GM19463 (cell line): ENCODE results near the gene TMEM80.

ENCODE experiments used
- ATAC-seq: cut with Tn5 transposase; IDR thresholded peaks from one replicate; pipeline ENCODE4 v1.9.1; 2021; ENCODE audit warnings: mild to moderate bottlenecking, moderate library complexity; ENCODE audit not compliant: unreplicated experiment

TMEM80 gene

DNA sequence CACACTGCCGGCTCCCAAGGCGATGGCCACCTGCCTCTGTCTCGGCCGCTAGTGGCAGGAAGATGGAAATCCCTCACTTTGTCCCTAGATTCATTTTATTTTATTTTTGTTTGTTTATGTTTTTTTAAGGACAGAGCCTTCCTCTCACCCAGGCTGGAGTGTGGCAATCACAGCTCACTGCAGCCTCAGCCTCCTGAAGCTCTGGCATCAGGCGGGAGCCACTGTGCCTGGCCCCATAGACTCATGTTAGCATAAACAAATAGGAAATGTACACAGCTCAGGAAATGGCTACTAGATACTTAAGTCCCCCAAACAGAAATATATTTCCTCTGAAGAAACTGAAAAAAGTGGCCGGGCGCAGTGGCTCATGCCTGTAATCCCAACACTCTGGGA, 3.5 kb downstream of the TMEM80 start:
- ATAC-seq: no peak

DNA sequence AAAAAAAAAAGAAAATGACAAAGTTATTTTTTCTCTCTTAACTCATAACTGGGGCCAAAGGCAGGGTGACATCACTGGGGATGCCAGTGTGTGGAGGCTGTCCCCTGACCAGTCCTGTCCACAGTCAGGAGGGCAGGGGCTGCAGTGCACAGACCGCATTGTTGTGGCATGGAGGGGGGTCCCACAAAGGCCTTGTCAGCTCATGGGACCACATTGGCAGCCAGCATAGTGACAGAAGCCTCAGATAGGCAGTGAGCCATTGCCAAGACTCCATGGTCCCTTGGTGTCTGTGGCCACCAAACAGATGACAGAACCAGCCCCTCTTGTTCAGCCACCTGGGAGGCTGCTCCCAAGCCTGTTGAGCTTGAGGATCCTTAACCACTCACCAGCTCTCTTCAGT, 4.1 kb downstream of the TMEM80 start:
- no peak for ATAC-seq

DNA sequence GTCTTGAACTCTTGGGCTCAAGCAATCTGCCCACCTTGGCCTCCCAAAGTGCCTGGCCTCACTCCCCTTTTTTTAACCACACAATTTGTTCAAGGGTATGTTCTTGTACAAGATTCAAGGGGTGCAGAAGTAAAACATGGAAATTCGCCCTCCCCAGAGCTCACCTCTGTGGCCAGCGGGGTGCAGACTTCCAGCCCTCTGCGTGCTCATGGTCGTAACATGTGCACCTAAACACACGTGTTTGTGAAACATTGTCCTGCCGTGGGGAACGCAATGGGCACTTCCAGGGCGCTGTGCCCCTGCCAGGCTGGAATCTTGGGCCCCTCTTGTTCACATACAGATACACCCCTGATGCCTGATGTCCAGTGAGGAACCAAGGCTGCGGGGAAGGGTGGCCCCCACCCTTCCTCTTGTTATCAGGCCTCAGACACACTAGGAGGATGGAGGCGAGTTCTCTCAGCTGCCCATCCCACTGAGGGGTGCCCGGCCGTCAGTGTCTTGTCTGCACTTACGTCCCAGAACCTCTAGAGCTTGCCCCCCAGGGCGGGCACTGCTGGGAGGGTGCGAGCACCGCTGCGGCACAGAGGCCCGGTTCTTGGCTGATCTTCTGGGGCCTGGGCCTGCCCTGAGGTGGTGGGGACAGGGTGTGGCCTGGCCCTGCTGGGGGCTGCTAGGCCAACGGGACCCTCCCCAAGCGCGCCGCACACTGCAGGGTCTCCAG, 6.3 kb downstream of the TMEM80 start:
- ATAC-seq: no peak

DNA sequence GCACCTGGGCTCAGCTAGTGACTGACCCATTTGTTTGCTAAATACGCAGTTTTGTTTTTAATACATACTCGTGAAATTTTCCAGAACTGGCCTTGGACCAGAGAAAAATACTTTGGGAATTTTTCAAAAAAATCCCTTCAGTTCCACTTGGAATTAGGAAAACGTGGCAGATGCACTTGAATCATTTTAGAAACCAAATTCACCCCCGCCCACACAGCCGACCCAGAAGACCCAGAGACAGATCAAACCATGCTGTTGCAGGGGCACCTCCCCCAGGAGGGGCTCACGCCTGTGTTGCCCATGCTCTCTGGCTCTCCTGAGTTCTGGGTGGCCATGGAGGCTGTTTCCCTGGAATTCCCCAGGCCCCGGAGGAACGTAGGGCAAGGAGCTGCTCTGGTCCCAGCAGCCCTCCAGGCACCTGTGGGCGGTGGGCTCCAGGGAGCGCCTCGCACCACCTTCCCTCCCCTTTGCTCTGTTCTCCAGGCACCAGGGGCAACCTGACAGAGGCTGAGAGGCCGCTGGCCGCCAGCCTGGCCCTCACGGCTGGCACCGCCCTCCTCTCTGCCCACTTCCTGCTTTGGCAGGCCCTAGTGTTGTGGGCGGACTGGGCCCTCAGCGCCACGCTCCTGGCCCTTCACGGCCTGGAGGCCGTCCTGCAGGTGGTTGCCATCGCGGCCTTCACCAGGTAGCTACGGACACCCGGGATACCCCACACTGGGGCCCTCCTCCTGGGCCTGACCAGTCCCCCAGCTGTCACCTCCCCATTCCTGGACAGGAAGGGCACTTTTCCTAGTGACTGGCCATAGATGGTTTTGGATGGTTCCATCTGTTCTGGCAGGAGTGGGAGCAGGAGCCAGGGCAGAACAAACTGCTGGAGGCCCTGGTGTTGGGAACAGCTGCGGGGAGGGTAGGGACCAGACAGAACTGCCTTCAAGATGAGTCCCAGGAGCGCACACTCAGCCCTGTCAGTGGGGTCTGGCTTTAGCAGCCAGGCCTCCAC, 7.1 kb downstream of the TMEM80 start:
- no peak for ATAC-seq

DNA sequence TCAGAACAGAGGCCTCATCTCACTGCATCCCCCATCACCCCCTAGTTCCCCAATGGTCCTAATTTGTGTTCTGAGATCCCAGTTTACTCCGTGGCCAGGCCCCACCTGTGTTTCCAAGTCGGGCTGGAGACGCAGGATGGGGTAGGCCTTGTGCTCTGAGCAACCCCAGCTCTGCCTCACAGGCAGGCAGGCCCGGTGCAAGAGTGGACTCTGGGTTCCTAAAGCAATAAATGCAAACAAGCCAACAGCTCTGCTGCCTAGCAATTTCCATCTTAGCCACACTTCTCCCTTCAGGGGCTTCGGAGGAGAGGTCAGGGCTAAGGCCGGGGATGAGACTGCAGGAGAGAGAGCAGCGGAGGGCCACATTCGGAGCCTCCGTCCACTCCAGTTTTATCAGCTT, 7.9 kb downstream of the TMEM80 start:
- ATAC-seq: no peak

GRCh38 chr11:704228-704674, 8.6 kb downstream of the TMEM80 start:
- no peak for ATAC-seq

GRCh38 chr11:704781-705645, 9.4 kb downstream of the TMEM80 start:
- no peak for ATAC-seq

DNA sequence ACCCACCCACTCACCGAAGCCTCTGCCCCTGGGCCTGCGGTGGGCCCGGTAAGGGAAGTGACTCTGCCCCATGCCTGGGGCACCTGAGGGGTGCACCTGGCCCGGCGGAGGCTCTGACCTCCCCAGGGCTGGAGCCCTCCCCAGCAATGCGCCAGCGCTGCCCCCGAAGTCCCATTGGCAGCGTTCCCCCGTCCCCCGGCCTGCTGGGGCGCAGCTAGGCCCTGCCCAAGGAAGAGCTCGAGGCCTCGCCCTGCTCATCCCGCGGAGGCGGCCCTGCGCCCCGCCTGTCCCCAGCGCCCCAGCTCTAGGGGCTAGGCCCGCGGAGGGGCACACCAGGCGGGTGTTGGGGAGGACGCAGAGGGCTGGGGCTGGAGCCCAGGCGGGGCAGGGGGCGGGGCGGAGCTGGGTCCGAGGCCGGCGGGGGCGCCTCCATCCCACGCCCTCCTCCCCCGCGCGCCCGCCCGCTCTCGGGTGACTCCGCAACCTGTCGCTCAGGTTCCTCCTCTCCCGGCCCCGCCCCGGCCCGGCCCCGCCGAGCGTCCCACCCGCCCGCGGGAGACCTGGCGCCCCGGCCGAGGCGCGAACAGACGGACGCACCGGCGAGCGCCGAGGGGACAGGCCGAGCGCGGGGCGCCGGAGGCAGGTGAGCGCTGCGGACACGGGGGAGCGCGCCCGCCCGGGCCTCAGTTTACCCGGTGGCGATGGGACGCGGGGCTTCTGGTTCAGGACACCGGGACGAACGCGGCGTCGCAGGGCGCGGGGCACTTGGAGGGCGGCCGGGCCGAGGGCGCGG, 10.2 kb downstream of the TMEM80 start, which contains the start of gene EPS8L2:
Gene EPS8L2, plus strand, starts transcription at position 586 of the 793 bp plus-strand sequence. CDS start 3,177 bp downstream, outside the sequence.
- ATAC-seq: no peak

DNA sequence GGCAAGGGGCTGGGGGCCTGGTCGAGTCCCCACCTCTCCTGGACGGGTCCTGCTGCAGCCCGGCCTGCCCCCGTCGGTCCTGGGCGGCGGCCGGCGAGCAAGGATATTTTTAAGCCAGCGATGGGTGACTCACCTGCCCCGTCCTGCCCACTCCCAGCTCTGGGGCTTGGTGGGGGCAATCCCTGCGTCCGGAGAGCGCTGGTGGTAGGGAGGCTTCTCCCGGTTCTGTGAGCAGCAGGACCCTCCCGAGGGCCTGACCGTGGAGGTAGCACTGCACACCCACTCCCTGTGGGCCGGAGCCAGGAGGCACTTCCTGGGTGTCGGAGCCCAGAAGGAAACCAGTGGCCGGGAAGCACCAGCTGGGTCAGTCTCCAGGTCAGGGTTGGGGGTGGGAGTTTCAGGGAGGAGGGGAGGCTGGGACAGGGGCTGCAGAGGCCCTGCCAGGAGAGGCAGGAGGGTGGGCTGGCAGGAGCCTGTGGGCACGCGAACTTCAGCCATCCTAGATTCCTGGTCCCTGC, 10.9 kb downstream of the TMEM80 start:
- ATAC-seq: no peak

GRCh38 chr11:706957-707816, 11.6 kb downstream of the TMEM80 start:
- ATAC-seq: no peak

GRCh38 chr11:707817-708420, 12.3 kb downstream of the TMEM80 start:
- ATAC-seq: no peak

GRCh38 chr11:708511-708910, 12.9 kb downstream of the TMEM80 start:
- no peak for ATAC-seq

- ATAC-seq: no peak
Measured at GRCh38 chr11:709109-709997, 13.7 kb downstream of the TMEM80 start.

GRCh38 chr11:714436-714835, 18.8 kb downstream of the TMEM80 start:
- ATAC-seq: no peak

- no peak for ATAC-seq
Measured at GRCh38 chr11:719214-720016, 23.8 kb downstream of the TMEM80 start.

- ATAC-seq: no peak
Measured at GRCh38 chr11:720017-720641, 24.5 kb downstream of the TMEM80 start.
